IPS DF 6.9 (cell line): ENCODE data around the gene SLC22A15.
"Not testable (repeated sequence)": the region's sequence is repeated elsewhere in the genome, so short reads cannot be mapped to it uniquely, and the experiment has no call there.

Source experiments
- DNase-seq: peaks from one replicate; pipeline ENCODE4 v3.0.0-alpha.2; 2013; ENCODE audit warnings: low read depth, low spot score
- H3K27ac ChIP-seq: one replicate; pipeline ENCODE4 v1.5.1; 2013; ENCODE audit warnings: low read length, control low read depth
- H3K27me3 ChIP-seq: 2 replicates; pipeline ENCODE4 v1.6.1; 2013; ENCODE audit warnings: mild to moderate bottlenecking, low read length; ENCODE audit not compliant: control insufficient read depth, insufficient read depth
- H3K36me3 ChIP-seq: 2 replicates; pipeline ENCODE4 v1.6.1; 2013; ENCODE audit warnings: low read length; ENCODE audit not compliant: control insufficient read depth, insufficient read depth
- H3K4me1 ChIP-seq: 2 replicates; pipeline ENCODE4 v1.6.1; 2013; ENCODE audit warnings: low read length; ENCODE audit not compliant: control insufficient read depth, insufficient read depth
- H3K4me3 ChIP-seq: 2 replicates; pipeline ENCODE4 v1.5.1; 2013; ENCODE audit warnings: mild to moderate bottlenecking, low read length
- H3K9me3 ChIP-seq: 2 replicates; pipeline ENCODE4 v1.6.1; 2013; ENCODE audit warnings: low read length, inconsistent platforms; ENCODE audit not compliant: control insufficient read depth, insufficient read depth
- WGBS: extraction: QIAGEN DNeasy Blood & Tissue Kit; methylation state at CpG from one replicate; pipeline ENCODE4 v1.1.7; 2013; ENCODE audit warnings: mixed read lengths, missing lambda C conversion rate; ENCODE audit not compliant: insufficient read length, insufficient coverage; 5-methylcytosine and 5-hydroxymethylcytosine counted together

Gene SLC22A15

GRCh38 chr1:115955228-115955627 lies 21.1 kb upstream of the SLC22A15 start:
- no peaks in the 10 kb centered on the region; the same call in 1 of the 2 replicates for H3K4me1 ChIP-seq
- DNase-seq = no peak
- H3K27ac ChIP-seq = no peak overlapping the region
- H3K36me3 ChIP-seq = no peaks in the 10 kb centered on the region
- no peaks in the 10 kb centered on the region for H3K27me3 ChIP-seq
- H3K9me3 ChIP-seq = no peaks in the 10 kb centered on the region
- no peak overlapping the region for H3K4me3 ChIP-seq
- no CpG with 5 or more reads among the region's 1 CpG for WGBS

DNA sequence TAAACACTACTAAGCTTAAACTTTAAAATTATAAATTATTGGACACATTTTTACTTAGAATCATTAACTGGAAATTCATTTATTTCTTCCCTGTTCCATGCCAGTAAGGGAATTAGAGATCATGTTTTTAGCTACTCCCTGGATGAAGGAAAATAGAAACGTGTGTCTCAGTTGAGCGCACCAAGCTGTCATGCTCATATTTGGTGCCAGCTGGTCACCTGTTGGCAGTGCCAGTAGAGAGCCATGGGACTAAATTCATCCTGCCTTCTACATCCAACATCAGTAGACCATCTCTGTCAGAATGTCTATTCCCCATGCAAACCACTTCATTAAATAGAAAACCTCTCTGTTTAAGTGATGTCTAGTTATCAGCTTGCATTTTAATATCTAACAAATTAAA lies 17.4 kb upstream of the SLC22A15 start:
- Histone ChIP-seq H3K4me3 (no peak overlapping the region), H3K9me3 (no peaks in the 10 kb centered on the region), H3K4me1 (peaks cover 2% of the 10 kb centered on the region; the same call in 1 of the 2 replicates), H3K36me3 (no peaks in the 10 kb centered on the region), H3K27ac (no peak overlapping the region), H3K27me3 (no peaks in the 10 kb centered on the region)
- DNase-seq = no peak
- WGBS = no CpG with 5 or more reads among the region's 2 CpGs

- no peak for DNase-seq
- Histone ChIP-seq H3K27ac (no peak overlapping the region), H3K9me3 (no peaks in the 10 kb centered on the region), H3K27me3 (no peaks in the 10 kb centered on the region), H3K36me3 (no peaks in the 10 kb centered on the region), H3K4me3 (no peak overlapping the region), H3K4me1 (peaks cover 3% of the 10 kb centered on the region; the same call in 1 of the 2 replicates)
- WGBS = no CpG with 5 or more reads among the region's 2 CpGs
Observed at GRCh38 chr1:115969509-115969908, 6.8 kb upstream of the SLC22A15 start.

GRCh38 chr1:115971778-115972177 lies 4.5 kb upstream of the SLC22A15 start:
- H3K36me3 ChIP-seq, DNase-seq, H3K4me1 ChIP-seq, H3K27me3 ChIP-seq, H3K4me3 ChIP-seq, H3K9me3 ChIP-seq, H3K27ac ChIP-seq: not testable (repeated sequence)
- no CpG with 5 or more reads among the region's 7 CpGs for WGBS

- no peaks in the 10 kb centered on the region for H3K27me3 ChIP-seq
- no peak for DNase-seq
- peaks cover 3% of the 10 kb centered on the region; the same call in 1 of the 2 replicates for H3K4me1 ChIP-seq
- WGBS = no CpG with 5 or more reads among the region's 1 CpG
- H3K36me3 ChIP-seq = no peaks in the 10 kb centered on the region
- H3K27ac ChIP-seq = no peak overlapping the region
- no peaks in the 10 kb centered on the region for H3K9me3 ChIP-seq
- H3K4me3 ChIP-seq = no peak overlapping the region
Observed at GRCh38 chr1:115973154-115973553, 3.2 kb upstream of the SLC22A15 start.

- no CpG with 5 or more reads among the region's 11 CpGs for WGBS
- Histone ChIP-seq H3K4me3 (peak overlapping the region; percentile 63; the same call in 1 of the 2 replicates), H3K27ac (no peak overlapping the region)
Observed at GRCh38 chr1:115975569-115976061, 698 bp upstream of the SLC22A15 start.

DNA sequence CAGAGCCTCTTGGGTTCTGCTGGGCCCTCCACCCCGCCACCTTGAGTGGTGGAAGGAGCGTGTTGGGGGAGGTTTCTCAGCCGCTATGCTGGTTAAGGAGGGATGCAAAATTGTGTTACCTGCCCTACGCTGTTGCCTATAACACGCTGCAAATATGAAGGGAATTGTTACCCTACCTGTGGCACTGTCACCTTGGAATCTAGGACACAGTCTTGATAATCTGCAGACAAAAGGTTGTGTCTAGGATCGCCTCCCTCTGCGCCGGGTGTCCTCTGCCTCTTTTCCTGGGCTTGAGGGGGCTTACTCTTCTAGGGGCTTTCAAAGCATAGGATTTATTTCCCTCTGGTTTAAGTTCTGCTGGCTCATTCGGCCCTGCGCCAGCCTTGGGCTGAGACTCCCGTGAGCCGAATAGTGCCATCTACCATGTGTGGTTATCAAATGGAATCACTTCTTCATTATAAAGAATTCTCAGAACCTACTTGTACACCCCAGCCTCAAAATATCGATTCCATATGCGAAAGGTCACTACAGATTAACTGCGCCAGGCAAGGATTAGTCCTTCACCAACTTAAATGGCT lies 697 bp downstream of the SLC22A15 start:
- WGBS = no CpG with 5 or more reads among the region's 15 CpGs
- H3K36me3 ChIP-seq = no peaks in the 10 kb centered on the region
- peak overlapping the region; percentile 63; the same call in 1 of the 2 replicates for H3K4me3 ChIP-seq
- H3K4me1 ChIP-seq = peaks cover 2% of the 10 kb centered on the region
- H3K27me3 ChIP-seq = no peaks in the 10 kb centered on the region
- H3K27ac ChIP-seq = no peak overlapping the region
- DNase-seq = no peak
- H3K9me3 ChIP-seq = no peaks in the 10 kb centered on the region

More at GRCh38 chr1:115975569-115976061, 698 bp upstream of the SLC22A15 start:
- Histone ChIP-seq H3K36me3 (no peaks in the 10 kb centered on the region), H3K27me3 (no peaks in the 10 kb centered on the region), H3K4me1 (no peaks in the 10 kb centered on the region), H3K9me3 (no peaks in the 10 kb centered on the region)
- DNase-seq = no peak

GRCh38 chr1:115977499-115978258 lies 1.4 kb downstream of the SLC22A15 start:
- no CpG with 5 or more reads among the region's 9 CpGs for WGBS
- Histone ChIP-seq H3K4me3 (no peak overlapping the region), H3K4me1 (peaks cover 2% of the 10 kb centered on the region), H3K27me3 (no peaks in the 10 kb centered on the region), H3K36me3 (no peaks in the 10 kb centered on the region), H3K9me3 (no peaks in the 10 kb centered on the region), H3K27ac (no peak overlapping the region)
- DNase-seq = no peak

DNA sequence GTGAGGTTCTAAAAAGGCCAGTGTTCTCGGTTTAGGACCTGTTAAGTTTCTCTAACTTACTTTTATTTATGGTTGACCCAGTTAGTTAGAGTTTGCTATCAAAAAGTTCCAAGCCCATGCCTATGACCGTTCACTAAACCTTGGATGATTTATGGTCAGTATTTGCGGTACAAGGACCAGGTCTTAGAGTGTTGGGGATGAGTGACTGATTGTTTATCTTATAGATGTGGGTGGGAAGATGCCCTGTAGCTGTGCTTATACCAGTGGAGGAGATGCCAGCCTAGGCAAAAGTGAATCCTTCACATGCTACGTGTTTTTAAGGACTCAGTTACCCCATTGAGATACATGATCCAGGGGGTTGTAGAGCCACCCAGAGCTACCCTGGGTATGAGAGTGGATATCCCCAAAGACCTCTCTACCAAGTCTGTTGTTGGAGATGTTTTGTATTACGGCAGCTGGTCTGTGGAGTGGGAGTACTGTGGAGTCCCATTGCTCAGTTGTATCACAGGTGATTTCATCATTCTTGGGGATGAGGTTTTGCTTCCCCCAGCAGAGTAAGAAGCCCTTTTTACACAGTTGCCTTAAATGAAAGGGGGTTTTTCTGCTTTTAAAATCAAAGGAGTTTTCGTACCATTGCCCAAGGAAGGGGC lies 2.1 kb downstream of the SLC22A15 start:
- H3K27ac ChIP-seq = no peak overlapping the region
- H3K4me1 ChIP-seq = peaks cover 2% of the 10 kb centered on the region
- no CpG with 5 or more reads among the region's 6 CpGs for WGBS
- no peaks in the 10 kb centered on the region for H3K9me3 ChIP-seq
- H3K36me3 ChIP-seq = no peaks in the 10 kb centered on the region
- no peak overlapping the region for H3K4me3 ChIP-seq
- no peaks in the 10 kb centered on the region for H3K27me3 ChIP-seq
- no peak for DNase-seq

DNA sequence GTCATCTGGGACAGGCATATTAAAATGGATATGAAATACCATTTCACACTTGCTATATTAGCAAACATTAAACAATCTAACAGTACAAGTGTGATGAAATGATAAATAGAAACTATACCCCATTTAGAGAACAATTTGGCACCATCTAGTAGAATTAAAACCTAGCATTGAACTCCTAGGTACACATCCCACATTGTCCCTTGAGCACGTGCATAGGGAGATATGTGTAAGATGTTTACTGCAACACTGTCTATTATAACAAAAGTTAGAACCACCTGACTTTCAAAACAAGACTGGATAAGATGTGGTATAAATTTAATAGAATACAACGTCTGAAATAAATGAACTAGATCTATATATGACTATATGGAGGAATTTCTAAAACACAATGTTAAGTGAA lies 3.8 kb downstream of the SLC22A15 start:
- no peak for DNase-seq
- Histone ChIP-seq H3K36me3 (no peaks in the 10 kb centered on the region), H3K27me3 (no peaks in the 10 kb centered on the region), H3K4me3 (no peak overlapping the region), H3K4me1 (peaks cover 2% of the 10 kb centered on the region), H3K9me3 (no peaks in the 10 kb centered on the region), H3K27ac (no peak overlapping the region)
- WGBS = no CpG with 5 or more reads among the region's 2 CpGs
